Measurements from ENCODE around the gene VTCN1.

VTCN1 gene

DNA sequence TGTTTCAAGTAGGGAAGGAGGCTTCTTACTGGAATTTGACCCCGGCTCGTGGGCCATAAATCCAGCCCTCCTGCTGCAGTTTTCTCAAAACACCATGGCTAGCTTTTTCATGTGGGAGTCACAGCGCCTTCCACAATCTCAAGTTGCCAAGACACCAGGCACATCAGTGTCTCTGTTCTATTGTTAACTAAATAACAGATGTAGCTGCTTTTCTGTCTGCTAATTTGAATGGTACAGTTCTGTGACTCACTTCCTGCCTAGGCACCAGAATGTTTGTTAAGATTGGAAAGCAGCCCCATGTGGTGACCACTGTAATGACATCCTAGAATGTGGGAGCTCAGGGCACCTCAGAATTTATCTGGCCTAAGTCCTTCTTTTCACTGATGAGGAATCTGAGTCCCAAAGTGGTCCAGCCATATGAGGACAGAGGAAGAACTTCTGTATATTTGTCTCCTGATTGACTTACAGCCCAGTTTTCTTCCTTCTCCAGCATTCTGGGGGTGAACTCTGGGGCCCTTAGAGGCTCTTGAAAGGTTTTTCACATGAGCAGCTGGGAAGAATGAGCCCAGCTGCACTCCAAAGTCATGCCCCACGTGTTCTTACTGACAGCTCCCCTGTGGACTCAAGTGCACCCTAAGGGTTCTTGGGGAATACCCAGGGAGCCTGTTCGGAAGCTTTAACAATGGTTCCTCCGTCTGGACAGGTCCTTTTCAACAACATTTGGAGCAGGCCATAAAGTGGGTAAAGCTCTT lies 116.7 kb downstream of the VTCN1 start:
- DNase-seq: peak in 3 of 4 experiments; percentile 11 to 33 (median 14)
